Colonic mucosa (tissue), 4 donors: ENCODE data around the gene RER1. TPM values are rescaled to one million over a fixed set of nuclear protein-coding genes. Genes with fewer than 3 reads are reported as not detected.

Experiments used
- DNase-seq: peaks from one replicate; pipeline ENCODE4 v3.0.0-alpha.2; 2020
- H3K27ac ChIP-seq: fragments of 200-600 bp; one replicate; pipeline ENCODE4 v1.8.0; 2021
- H3K27me3 ChIP-seq: fragments of 200-600 bp; one replicate; pipeline ENCODE4 v1.8.0; 2021
- H3K36me3 ChIP-seq: fragments of 200-600 bp; one replicate; pipeline ENCODE4 v1.8.0; 2021
- H3K4me1 ChIP-seq: fragments of 200-600 bp; one replicate; pipeline ENCODE4 v1.8.0; 2021; ENCODE audit warnings: mild to moderate bottlenecking
- H3K4me3 ChIP-seq: fragments of 200-600 bp; one replicate; pipeline ENCODE4 v1.8.0; 2021
- H3K9ac ChIP-seq, 2 donors: one replicate each; pipeline ENCODE4 v1.7.0; 2013; ENCODE audit warnings: control low read depth in 2 of 2, low read depth in 2 of 2, low read length in 2 of 2
- H3K9me3 ChIP-seq: fragments of 200-600 bp; one replicate; pipeline ENCODE4 v1.8.0; 2021
- CTCF ChIP-seq: fragments of 200-600 bp; IDR thresholded peaks from one replicate; pipeline ENCODE4 v1.8.0; 2022; ENCODE audit warnings: antibody characterized with exemption, mild to moderate bottlenecking
- intact Hi-C: fragments of 100-400 bp; cut with DNase I; formaldehyde crosslinking; loops from one replicate; pipeline ENCODE4 v1.14.1; 2022
- total RNA-seq, 2 donors: library from RNA; stranded (reverse); fragmentation: NEBNext Ultra II Directional in 1 of 2; extraction: Animal tissue kit (Norgen Biotek cat#: 25700) in 1 of 2; gene quantifications; one replicate each; pipeline ENCODE4 v1.2.1, GENCODE V29; 2021
- donor health status: healthy.
- donor health status: DM: no; HTN: no; CAD: no.
- donor health status: DM: no; HTN: no; CAD: no.

The RER1 gene
- total RNA-seq, 2 donors from 2014 or later: 190 to 216 TPM

- TF ChIP-seq CTCF: no peak
- Histone ChIP-seq H3K9me3 (no peaks in the 10 kb centered on the region), H3K27ac (no peak overlapping the region), H3K9ac (no peak overlapping the region), H3K4me3 (no peak overlapping the region), H3K36me3 (no peaks in the 10 kb centered on the region), H3K4me1 (no peaks in the 10 kb centered on the region), H3K27me3 (no peaks in the 10 kb centered on the region)
- no peak for DNase-seq
- intact Hi-C loops: no loop called here
These were observed 43.0 kb upstream of the RER1 start for GRCh38 chr1:2348346-2349325.

- no peaks in the 10 kb centered on the region for H3K36me3 ChIP-seq
- no peaks in the 10 kb centered on the region for H3K27me3 ChIP-seq
- H3K4me3 ChIP-seq: no peak overlapping the region
- H3K27ac ChIP-seq: no peak overlapping the region
- no peak for TF ChIP-seq CTCF
- DNase-seq: no peak
- no peak overlapping the region for H3K9ac ChIP-seq
- intact Hi-C loops: no loop called here
- H3K4me1 ChIP-seq: no peaks in the 10 kb centered on the region
- H3K9me3 ChIP-seq: no peaks in the 10 kb centered on the region
These were observed 41.8 kb upstream of the RER1 start for GRCh38 chr1:2349806-2350205.

- no peak overlapping the region for H3K4me3 ChIP-seq
- DNase-seq: no peak
These were observed 41.1 kb upstream of the RER1 start for GRCh38 chr1:2350501-2350900.

GRCh38 chr1:2350911-2351655 is 40.6 kb upstream of the RER1 start:
- Histone ChIP-seq H3K27ac (no peak overlapping the region), H3K4me3 (no peak overlapping the region), H3K36me3 (no peaks in the 10 kb centered on the region), H3K4me1 (no peaks in the 10 kb centered on the region), H3K9me3 (no peaks in the 10 kb centered on the region), H3K9ac (no peak overlapping the region), H3K27me3 (no peaks in the 10 kb centered on the region)
- no peak for TF ChIP-seq CTCF
- DNase-seq: no peak
- intact Hi-C loops: no loop called here

More at GRCh38 chr1:2350501-2350900, 41.1 kb upstream of the RER1 start:
- intact Hi-C loops: no loop called here
- Histone ChIP-seq H3K4me1 (no peaks in the 10 kb centered on the region), H3K9me3 (no peaks in the 10 kb centered on the region), H3K27ac (no peak overlapping the region), H3K9ac (no peak overlapping the region), H3K27me3 (no peaks in the 10 kb centered on the region), H3K36me3 (no peaks in the 10 kb centered on the region)
- no peak for TF ChIP-seq CTCF

GRCh38 chr1:2351723-2352122 is 39.9 kb upstream of the RER1 start:
- H3K36me3 ChIP-seq: no peaks in the 10 kb centered on the region
- H3K9ac ChIP-seq: no peak overlapping the region
- no peak for DNase-seq
- H3K4me3 ChIP-seq: no peak overlapping the region
- intact Hi-C loops: no loop called here
- no peaks in the 10 kb centered on the region for H3K4me1 ChIP-seq
- H3K9me3 ChIP-seq: no peaks in the 10 kb centered on the region
- TF ChIP-seq CTCF: no peak
- H3K27me3 ChIP-seq: no peaks in the 10 kb centered on the region
- no peak overlapping the region for H3K27ac ChIP-seq
